PC-3 (cell line): Measurements from ENCODE around the gene DCAF4.

Source experiments
- EZH2 ChIP-seq: fragments of 300-600 bp; sonication (generic); IDR thresholded peaks from one replicate; pipeline ENCODE4 v1.6.1; 2017; ENCODE audit warnings: antibody characterized with exemption, mild to moderate bottlenecking, low read length; ENCODE audit not compliant: unreplicated experiment
- EZH2phosphoT487 ChIP-seq: fragments of 300-600 bp; sonication (generic); IDR thresholded peaks from 2 replicates; pipeline ENCODE4 v1.6.1; 2018; ENCODE audit warnings: mild to moderate bottlenecking, antibody characterized with exemption, low read length, borderline replicate concordance
- TF ChIP-seq, protein P1 (sequence below): fragments of 300-600 bp; sonication (generic); conservative IDR thresholded peaks from 2 replicates; pipeline ENCODE4 v1.5.1; 2017; ENCODE audit warnings: antibody characterized with exemption, low read depth, mild to moderate bottlenecking, low read length

DNA sequence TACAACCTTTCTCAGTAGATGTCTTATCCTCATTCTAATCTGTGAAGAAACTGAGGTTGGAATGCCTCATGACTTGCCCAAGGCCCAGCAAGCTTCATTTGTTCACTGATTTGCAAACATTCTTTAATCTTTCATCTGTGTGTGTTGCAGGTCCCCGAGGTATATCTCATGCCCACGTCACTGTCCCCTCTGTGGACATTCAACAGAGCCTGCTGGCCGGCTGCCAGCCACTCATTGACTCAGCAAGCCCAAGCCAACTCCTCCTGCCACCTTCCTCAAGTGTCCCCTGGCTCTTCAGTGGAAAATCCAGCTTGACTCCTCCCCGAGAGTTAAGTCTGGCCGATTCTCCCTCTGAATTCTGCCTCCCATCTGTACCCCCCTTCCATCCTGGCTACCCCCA lies 1.9 kb upstream of the DCAF4 start:
- TF ChIP-seq, protein P1, sequence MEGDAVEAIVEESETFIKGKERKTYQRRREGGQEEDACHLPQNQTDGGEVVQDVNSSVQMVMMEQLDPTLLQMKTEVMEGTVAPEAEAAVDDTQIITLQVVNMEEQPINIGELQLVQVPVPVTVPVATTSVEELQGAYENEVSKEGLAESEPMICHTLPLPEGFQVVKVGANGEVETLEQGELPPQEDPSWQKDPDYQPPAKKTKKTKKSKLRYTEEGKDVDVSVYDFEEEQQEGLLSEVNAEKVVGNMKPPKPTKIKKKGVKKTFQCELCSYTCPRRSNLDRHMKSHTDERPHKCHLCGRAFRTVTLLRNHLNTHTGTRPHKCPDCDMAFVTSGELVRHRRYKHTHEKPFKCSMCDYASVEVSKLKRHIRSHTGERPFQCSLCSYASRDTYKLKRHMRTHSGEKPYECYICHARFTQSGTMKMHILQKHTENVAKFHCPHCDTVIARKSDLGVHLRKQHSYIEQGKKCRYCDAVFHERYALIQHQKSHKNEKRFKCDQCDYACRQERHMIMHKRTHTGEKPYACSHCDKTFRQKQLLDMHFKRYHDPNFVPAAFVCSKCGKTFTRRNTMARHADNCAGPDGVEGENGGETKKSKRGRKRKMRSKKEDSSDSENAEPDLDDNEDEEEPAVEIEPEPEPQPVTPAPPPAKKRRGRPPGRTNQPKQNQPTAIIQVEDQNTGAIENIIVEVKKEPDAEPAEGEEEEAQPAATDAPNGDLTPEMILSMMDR = no peak
- TF ChIP-seq EZH2phosphoT487 (no peak), EZH2 (no peak)
